ENCODE results near the gene PRKCI. TPM values are rescaled to one million over a fixed set of nuclear protein-coding genes. Genes with fewer than 3 reads are reported as not detected.
A peak's percentile ranks its signal among the peaks of the same experiment; 100 is the strongest.

The PRKCI gene
- total and polyA plus RNA-seq, 10 donors, result 3.6 to 28.7 (median 14.9) TPM

GRCh38 chr3:170346481-170347392 is 124.5 kb downstream of the PRKCI start:
- H3K4me3 ChIP-seq, result no peak overlapping the region
- H3K36me3 ChIP-seq, result no peaks in the 10 kb centered on the region
- DNase-seq, result no peak
- 91 to 96% (median 95%) methylated on average over 12 of the region's 12 CpGs for WGBS, 5 donors
- H3K27ac ChIP-seq, result no peak overlapping the region
- intact Hi-C loops (cut with DNase I; ENCODE audit: low total_unique reads), result no loop called here
- TF ChIP-seq POLR2AphosphoS5 (IDR thresholded peaks at IDR 0.05) (no peak), POLR2A (IDR thresholded peaks at IDR 0.05) (no peak), CTCF (IDR thresholded peaks at IDR 0.05 in 8 of 11, conservative IDR thresholded peaks at IDR 0.05 in 3 of 11) (no peak)
- H3K27me3 ChIP-seq (replicated peaks in 1 of 7), result no peaks in the 10 kb centered on the region
- no peaks in the 10 kb centered on the region for H3K9me3 ChIP-seq
- peaks cover 3 to 40% (median 17%) of the 10 kb centered on the region in 6 donors for H3K4me1 ChIP-seq

- peaks cover 14 to 80% (median 38%) of the 10 kb centered on the region in 6 donors for H3K4me1 ChIP-seq
- peak overlapping the region in 1 of 8 donors; percentile 14 for H3K4me3 ChIP-seq
- DNase-seq, result no peak
- WGBS, 5 donors, result 61 to 72% (median 70%) methylated on average over 8 of the region's 8 CpGs
- H3K27ac ChIP-seq, result peak overlapping the region in 4 of 8 donors; percentile 29 to 60 (median 46)
- H3K9me3 ChIP-seq, result no peaks in the 10 kb centered on the region
- no peaks in the 10 kb centered on the region for H3K27me3 ChIP-seq (replicated peaks in 1 of 7)
- TF ChIP-seq POLR2A (IDR thresholded peaks at IDR 0.05) (no peak), CTCF (IDR thresholded peaks at IDR 0.05 in 8 of 11, conservative IDR thresholded peaks at IDR 0.05 in 3 of 11) (no peak), POLR2AphosphoS5 (IDR thresholded peaks at IDR 0.05) (no peak)
- intact Hi-C loops (cut with DNase I; ENCODE audit: low total_unique reads), result loop anchor here (10.0 kb wide), 1 partner anchor 166 kb away; the partner anchor contains the start of gene PHC3
- H3K36me3 ChIP-seq, result no peaks in the 10 kb centered on the region
Measured at GRCh38 chr3:170350515-170351413, 128.5 kb downstream of the PRKCI start.

GRCh38 chr3:170352936-170353335 is 130.7 kb downstream of the PRKCI start:
- H3K4me1 ChIP-seq, result peaks cover 14 to 86% (median 45%) of the 10 kb centered on the region in 6 donors
- intact Hi-C loops (cut with DNase I; ENCODE audit: low total_unique reads), result loop anchor here (10.0 kb wide), 1 partner anchor 168 kb away; the partner anchor contains the start of gene PHC3
- H3K27me3 ChIP-seq (replicated peaks in 1 of 7), result no peaks in the 10 kb centered on the region
- no peak for TF ChIP-seq CTCF (IDR thresholded peaks at IDR 0.05 in 8 of 11, conservative IDR thresholded peaks at IDR 0.05 in 3 of 11)
- no peak for TF ChIP-seq POLR2AphosphoS5 (IDR thresholded peaks at IDR 0.05)
- no peak for TF ChIP-seq POLR2A (IDR thresholded peaks at IDR 0.05)
- DNase-seq, result no peak
- WGBS, 5 donors, result 29 to 52% (median 37%) methylated on average over 7 of the region's 7 CpGs
- no peaks in the 10 kb centered on the region for H3K36me3 ChIP-seq
- H3K27ac ChIP-seq, result peak overlapping the region in 1 of 8 donors; percentile 3
- H3K9me3 ChIP-seq, result no peaks in the 10 kb centered on the region
- no peak overlapping the region for H3K4me3 ChIP-seq

Measured in spleen (tissue), 11 donors.